ENCODE results near the gene ADAMTS16.

The ADAMTS16 gene

GRCh38 chr5:5156471-5157082, 16.4 kb downstream of the ADAMTS16 start:
- Histone ChIP-seq H2BK120ac (ENCODE audit: insufficient read depth, low read length, poor library complexity) (no peak overlapping the region), H2BK12ac (ENCODE audit: low read length) (no peak overlapping the region), H3K23ac (ENCODE audit: low read length) (no peak overlapping the region), H4K8ac (ENCODE audit: low read depth, low read length) (no peak overlapping the region), H4K12ac (ENCODE audit: low read depth, low read length) (no peak overlapping the region), H3K27ac (ENCODE audit: low read depth, low read length) (no peak overlapping the region), H4K91ac (ENCODE audit: low read depth, low read length) (no peak overlapping the region), H3K79me2 (ENCODE audit: control insufficient read depth, insufficient read depth, low read length, poor library complexity) (no peaks in the 10 kb centered on the region), H2AK5ac (ENCODE audit: low read length) (no peak overlapping the region), H3K9me3 (ENCODE audit: insufficient read depth, low read depth, low read length) (no peaks in the 10 kb centered on the region), H3K14ac (ENCODE audit: low read length) (no peak overlapping the region), H3K4me3 (ENCODE audit: low read depth, low read length) (no peak overlapping the region), H3K36me3 (ENCODE audit: control insufficient read depth in 1 of 2, insufficient read depth in 2 of 2, low read length in 2 of 2) (no peaks in the 10 kb centered on the region), H3K4me2 (ENCODE audit: low read length) (no peak overlapping the region), H2AFZ (ENCODE audit: insufficient read depth, low read length, poor library complexity) (no peak overlapping the region), H3K27me3 (ENCODE audit: insufficient read depth, low read length) (no peaks in the 10 kb centered on the region), H3K18ac (ENCODE audit: low read length) (no peak overlapping the region), H3K9ac (ENCODE audit: low read length) (no peak overlapping the region), H2BK5ac (ENCODE audit: low read depth, low read length, poor library complexity) (no peak overlapping the region), H3K4me1 (ENCODE audit: control insufficient read depth in 1 of 2, insufficient read depth in 2 of 2, low read length in 2 of 2) (peaks cover 0 to 1% of the 10 kb centered on the region in 2 experiments), H3K79me1 (ENCODE audit: low read length) (no peaks in the 10 kb centered on the region), H3K4ac (ENCODE audit: low read depth, low read length) (no peak overlapping the region)
- no peak for DNase-seq
- no CpG with 5 or more reads among the region's 3 CpGs for WGBS (ENCODE audit: extremely low coverage, insufficient coverage, insufficient read length)

DNA sequence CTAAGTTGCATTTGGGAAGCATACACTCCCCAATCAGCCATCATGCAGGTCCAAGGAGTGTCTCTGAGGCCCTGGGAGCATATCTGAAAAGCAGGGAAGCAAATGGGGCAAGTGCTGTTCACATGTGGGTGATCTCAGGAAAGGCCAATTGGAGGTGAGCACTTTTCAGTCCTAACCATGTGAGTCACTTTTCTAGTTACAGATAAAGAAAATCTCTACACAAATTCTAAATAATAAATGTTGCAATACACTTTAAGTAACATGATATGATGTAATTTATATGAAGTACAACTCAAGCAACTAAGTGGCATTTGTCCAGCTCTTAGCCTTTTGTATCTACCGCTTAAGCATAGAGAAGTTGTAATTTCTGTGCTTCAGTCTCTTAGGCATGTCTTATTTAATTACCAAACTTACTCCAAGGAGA, 18.4 kb downstream of the ADAMTS16 start:
- H2BK120ac ChIP-seq (ENCODE audit: insufficient read depth, low read length, poor library complexity): no peak overlapping the region
- no peaks in the 10 kb centered on the region for H3K79me2 ChIP-seq (ENCODE audit: control insufficient read depth, insufficient read depth, low read length, poor library complexity)
- H3K27me3 ChIP-seq (ENCODE audit: insufficient read depth, low read length): no peaks in the 10 kb centered on the region
- H3K23ac ChIP-seq (ENCODE audit: low read length): no peak overlapping the region
- no peak overlapping the region for H4K8ac ChIP-seq (ENCODE audit: low read depth, low read length)
- no peak for DNase-seq
- no peak overlapping the region for H2BK5ac ChIP-seq (ENCODE audit: low read depth, low read length, poor library complexity)
- no peak overlapping the region for H4K91ac ChIP-seq (ENCODE audit: low read depth, low read length)
- no peak overlapping the region for H3K4me2 ChIP-seq (ENCODE audit: low read length)
- H3K9ac ChIP-seq (ENCODE audit: low read length): no peak overlapping the region
- H3K79me1 ChIP-seq (ENCODE audit: low read length): no peaks in the 10 kb centered on the region
- no peak overlapping the region for H3K27ac ChIP-seq (ENCODE audit: low read depth, low read length)
- no peaks in the 10 kb centered on the region for H3K36me3 ChIP-seq (ENCODE audit: control insufficient read depth in 1 of 2, insufficient read depth in 2 of 2, low read length in 2 of 2)
- H2BK12ac ChIP-seq (ENCODE audit: low read length): no peak overlapping the region
- no peak overlapping the region for H3K4ac ChIP-seq (ENCODE audit: low read depth, low read length)
- H2AK5ac ChIP-seq (ENCODE audit: low read length): no peak overlapping the region
- peaks cover 0 to 1% of the 10 kb centered on the region in 2 experiments for H3K4me1 ChIP-seq (ENCODE audit: control insufficient read depth in 1 of 2, insufficient read depth in 2 of 2, low read length in 2 of 2)
- no CpG with 5 or more reads among the region's 1 CpG for WGBS (ENCODE audit: extremely low coverage, insufficient coverage, insufficient read length)
- H3K4me3 ChIP-seq (ENCODE audit: low read depth, low read length): no peak overlapping the region
- no peak overlapping the region for H3K14ac ChIP-seq (ENCODE audit: low read length)
- no peak overlapping the region for H3K18ac ChIP-seq (ENCODE audit: low read length)
- H3K9me3 ChIP-seq (ENCODE audit: insufficient read depth, low read depth, low read length): no peaks in the 10 kb centered on the region
- H2AFZ ChIP-seq (ENCODE audit: insufficient read depth, low read length, poor library complexity): no peak overlapping the region
- H4K12ac ChIP-seq (ENCODE audit: low read depth, low read length): no peak overlapping the region

DNA sequence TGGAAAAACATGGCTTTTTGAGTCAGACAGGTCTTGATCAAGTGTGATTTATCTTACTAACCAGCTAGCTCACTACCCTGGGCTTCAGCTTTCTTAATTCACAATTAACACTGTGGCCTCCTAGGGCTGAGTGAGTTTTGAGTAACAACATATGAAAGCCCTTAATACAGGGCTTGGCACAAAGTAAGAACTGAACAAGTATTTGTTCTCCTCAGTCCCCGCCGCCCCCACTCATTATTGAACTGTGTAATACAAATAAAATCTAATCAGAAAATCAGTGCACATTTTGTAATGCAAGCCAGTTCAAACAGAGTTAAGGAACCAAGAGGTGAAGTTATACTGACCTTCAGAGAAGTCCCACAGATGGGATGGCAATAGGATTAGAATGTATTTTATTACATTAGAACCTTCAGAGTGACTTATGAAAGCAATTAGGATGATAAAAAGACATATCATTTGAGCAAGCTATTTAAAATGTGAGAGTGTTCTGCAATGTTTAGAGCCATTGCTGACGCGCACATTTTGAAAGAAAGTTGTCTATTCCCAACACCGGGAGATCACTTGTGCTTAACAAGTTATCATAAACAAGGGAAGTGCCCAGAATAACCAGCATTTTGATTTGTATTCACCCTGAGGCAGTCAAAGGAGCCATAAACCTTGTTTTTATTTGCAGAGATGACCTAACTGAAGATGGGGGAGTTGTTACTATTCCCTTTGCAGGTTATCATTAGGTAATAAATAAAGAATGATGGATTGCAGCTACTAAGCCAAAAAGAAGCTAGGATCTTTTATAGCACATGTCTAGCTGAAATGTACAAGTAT, 19.4 kb downstream of the ADAMTS16 start:
- Histone ChIP-seq H3K4me3 (ENCODE audit: low read depth, low read length) (no peak overlapping the region), H3K36me3 (ENCODE audit: control insufficient read depth in 1 of 2, insufficient read depth in 2 of 2, low read length in 2 of 2) (no peaks in the 10 kb centered on the region), H4K8ac (ENCODE audit: low read depth, low read length) (no peak overlapping the region), H2AK5ac (ENCODE audit: low read length) (no peak overlapping the region), H3K4me2 (ENCODE audit: low read length) (no peak overlapping the region), H3K23ac (ENCODE audit: low read length) (no peak overlapping the region), H2BK12ac (ENCODE audit: low read length) (no peak overlapping the region), H4K91ac (ENCODE audit: low read depth, low read length) (no peak overlapping the region), H3K4ac (ENCODE audit: low read depth, low read length) (no peak overlapping the region), H3K79me2 (ENCODE audit: control insufficient read depth, insufficient read depth, low read length, poor library complexity) (no peaks in the 10 kb centered on the region), H3K27ac (ENCODE audit: low read depth, low read length) (no peak overlapping the region), H3K18ac (ENCODE audit: low read length) (no peak overlapping the region), H3K79me1 (ENCODE audit: low read length) (no peaks in the 10 kb centered on the region), H3K4me1 (ENCODE audit: control insufficient read depth in 1 of 2, insufficient read depth in 2 of 2, low read length in 2 of 2) (peaks cover 0 to 1% of the 10 kb centered on the region in 2 experiments), H3K9ac (ENCODE audit: low read length) (no peak overlapping the region), H3K27me3 (ENCODE audit: insufficient read depth, low read length) (no peaks in the 10 kb centered on the region), H2BK120ac (ENCODE audit: insufficient read depth, low read length, poor library complexity) (no peak overlapping the region), H3K9me3 (ENCODE audit: insufficient read depth, low read depth, low read length) (no peaks in the 10 kb centered on the region), H2BK5ac (ENCODE audit: low read depth, low read length, poor library complexity) (no peak overlapping the region), H3K14ac (ENCODE audit: low read length) (no peak overlapping the region), H4K12ac (ENCODE audit: low read depth, low read length) (no peak overlapping the region), H2AFZ (ENCODE audit: insufficient read depth, low read length, poor library complexity) (no peak overlapping the region)
- no CpG with 5 or more reads among the region's 5 CpGs for whole genome bisulfite sequencing (ENCODE audit: extremely low coverage, insufficient coverage, insufficient read length)
- no peak for DNase-seq

- no peak overlapping the region for H4K8ac ChIP-seq (ENCODE audit: low read depth, low read length)
- H4K91ac ChIP-seq (ENCODE audit: low read depth, low read length): no peak overlapping the region
- H3K79me1 ChIP-seq (ENCODE audit: low read length): no peaks in the 10 kb centered on the region
- no peak overlapping the region for H2AFZ ChIP-seq (ENCODE audit: insufficient read depth, low read length, poor library complexity)
- no peak overlapping the region for H3K18ac ChIP-seq (ENCODE audit: low read length)
- H3K79me2 ChIP-seq (ENCODE audit: control insufficient read depth, insufficient read depth, low read length, poor library complexity): no peaks in the 10 kb centered on the region
- H3K4ac ChIP-seq (ENCODE audit: low read depth, low read length): no peak overlapping the region
- no peak overlapping the region for H3K27ac ChIP-seq (ENCODE audit: low read depth, low read length)
- H2BK12ac ChIP-seq (ENCODE audit: low read length): no peak overlapping the region
- H2BK120ac ChIP-seq (ENCODE audit: insufficient read depth, low read length, poor library complexity): no peak overlapping the region
- no peaks in the 10 kb centered on the region for H3K36me3 ChIP-seq (ENCODE audit: control insufficient read depth in 1 of 2, insufficient read depth in 2 of 2, low read length in 2 of 2)
- H3K27me3 ChIP-seq (ENCODE audit: insufficient read depth, low read length): no peaks in the 10 kb centered on the region
- H3K4me1 ChIP-seq (ENCODE audit: control insufficient read depth in 1 of 2, insufficient read depth in 2 of 2, low read length in 2 of 2): peaks cover 3% of the 10 kb centered on the region in 2 experiments
- no peak overlapping the region for H4K12ac ChIP-seq (ENCODE audit: low read depth, low read length)
- H3K14ac ChIP-seq (ENCODE audit: low read length): no peak overlapping the region
- H3K4me2 ChIP-seq (ENCODE audit: low read length): no peak overlapping the region
- H2AK5ac ChIP-seq (ENCODE audit: low read length): no peak overlapping the region
- H3K9me3 ChIP-seq (ENCODE audit: insufficient read depth, low read depth, low read length): no peaks in the 10 kb centered on the region
- H3K9ac ChIP-seq (ENCODE audit: low read length): no peak overlapping the region
- no peak for DNase-seq
- H3K23ac ChIP-seq (ENCODE audit: low read length): no peak overlapping the region
- H3K4me3 ChIP-seq (ENCODE audit: low read depth, low read length): no peak overlapping the region
- no CpG with 5 or more reads among the region's 5 CpGs for WGBS (ENCODE audit: extremely low coverage, insufficient coverage, insufficient read length)
- H2BK5ac ChIP-seq (ENCODE audit: low read depth, low read length, poor library complexity): no peak overlapping the region
Measured at GRCh38 chr5:5164163-5164562, 24.0 kb downstream of the ADAMTS16 start.

Data from trophoblast cell (in vitro differentiated cells and primary cell).